ENCODE results near the gene RBPJ. TPM values are rescaled to one million over a fixed set of nuclear protein-coding genes. Genes with fewer than 3 reads are reported as not detected.
"Not testable (repeated sequence)": the region's sequence is repeated elsewhere in the genome, so short reads cannot be mapped to it uniquely, and the experiment has no call there.

Gene RBPJ
- total RNA-seq, 1 donor from 2014 or later, result 111 TPM

DNA sequence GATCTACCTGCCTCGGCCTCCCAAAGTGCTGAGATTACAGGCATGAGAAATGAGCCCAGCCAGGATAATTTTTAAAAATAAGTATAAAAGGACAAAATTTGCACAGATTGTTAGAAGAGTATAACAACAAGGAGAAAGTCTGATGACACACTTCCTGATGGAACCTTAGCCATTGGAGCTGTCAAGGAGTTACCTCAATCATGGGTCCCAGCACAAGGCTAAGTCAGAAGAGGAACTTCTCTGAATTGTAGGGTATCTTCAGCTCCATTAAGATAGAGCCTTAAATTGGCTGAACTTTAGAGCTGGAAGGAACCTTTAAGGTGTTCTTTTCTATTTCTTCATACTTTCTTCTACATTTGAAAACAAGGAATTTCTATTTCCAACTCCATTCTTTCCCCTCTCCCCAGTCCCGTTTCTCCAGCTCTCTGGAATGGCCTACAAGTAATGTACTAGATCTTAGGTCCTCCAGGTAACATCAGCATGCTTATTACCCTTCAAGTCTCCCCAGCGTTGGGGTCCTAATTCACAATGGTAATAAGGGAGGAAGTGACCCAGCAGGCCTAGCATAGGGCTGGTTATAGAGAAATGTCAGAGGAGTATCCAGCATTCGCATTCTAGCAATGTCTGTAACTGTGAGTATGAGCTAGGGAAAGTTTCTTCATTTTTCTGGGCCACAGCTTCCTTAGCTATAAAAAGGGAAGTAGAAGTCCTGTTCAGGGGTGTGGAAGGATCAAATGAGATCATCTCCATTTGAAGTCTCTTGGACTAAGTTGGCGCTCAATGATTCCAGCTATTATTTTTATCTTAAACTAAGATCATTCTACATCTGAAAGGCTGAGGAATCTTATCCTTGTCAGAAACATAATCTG is 18.5 kb upstream of the RBPJ start:
- DNase-seq, result no peak

DNA sequence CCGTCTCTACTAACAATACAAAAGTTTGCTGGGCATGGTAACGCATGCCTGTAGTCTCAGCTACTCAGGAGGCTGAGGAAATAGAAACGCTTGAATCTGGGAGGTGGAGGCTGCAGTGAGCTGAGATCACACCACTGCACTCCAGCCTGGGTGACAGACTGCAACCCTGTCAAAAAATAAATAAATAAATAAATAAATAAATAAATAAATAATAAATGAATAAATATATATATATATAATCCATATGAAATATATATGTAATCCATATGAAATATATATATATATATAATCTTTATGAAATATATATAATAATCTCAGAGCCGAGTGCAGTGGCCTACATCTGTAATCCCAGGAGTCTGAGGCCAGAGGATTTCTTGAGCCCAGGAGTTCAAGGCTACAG is 17.8 kb upstream of the RBPJ start:
- DNase-seq, result no peak

DNA sequence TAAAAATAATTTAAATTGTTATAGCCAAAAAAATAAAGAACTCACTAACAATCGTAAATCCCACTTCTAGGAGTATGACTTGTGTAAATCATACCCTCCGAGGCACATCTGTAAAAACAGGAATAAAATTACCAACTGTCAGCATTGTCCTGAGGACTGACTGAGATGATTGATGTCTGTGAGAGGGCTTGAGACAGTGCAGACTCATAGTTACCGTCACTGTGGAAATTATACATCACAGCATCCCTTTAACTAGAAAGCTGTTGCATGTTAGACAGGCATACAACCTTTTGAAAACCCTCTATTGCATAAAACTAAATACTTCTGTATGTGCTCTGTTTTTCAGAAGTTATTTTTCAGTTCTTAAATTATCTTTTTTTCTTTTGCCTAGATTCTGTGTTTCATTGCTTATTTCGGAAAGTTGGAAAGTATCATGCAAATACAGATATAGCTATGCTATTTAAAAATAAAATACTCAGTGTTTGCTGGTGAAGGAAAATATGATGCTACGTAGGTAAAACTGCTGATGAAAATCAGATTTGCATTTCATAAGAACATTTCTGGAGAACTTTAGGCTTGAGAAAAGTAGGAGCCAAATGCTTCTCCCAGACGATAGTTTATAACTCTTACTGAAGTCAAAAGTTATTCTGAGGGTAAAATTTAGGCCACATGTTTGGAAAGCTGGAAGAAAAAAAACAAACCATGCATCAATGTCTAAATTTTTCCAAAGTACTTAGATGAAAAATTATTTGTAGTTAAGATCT is 13.6 kb upstream of the RBPJ start:
- no peak for DNase-seq

DNA sequence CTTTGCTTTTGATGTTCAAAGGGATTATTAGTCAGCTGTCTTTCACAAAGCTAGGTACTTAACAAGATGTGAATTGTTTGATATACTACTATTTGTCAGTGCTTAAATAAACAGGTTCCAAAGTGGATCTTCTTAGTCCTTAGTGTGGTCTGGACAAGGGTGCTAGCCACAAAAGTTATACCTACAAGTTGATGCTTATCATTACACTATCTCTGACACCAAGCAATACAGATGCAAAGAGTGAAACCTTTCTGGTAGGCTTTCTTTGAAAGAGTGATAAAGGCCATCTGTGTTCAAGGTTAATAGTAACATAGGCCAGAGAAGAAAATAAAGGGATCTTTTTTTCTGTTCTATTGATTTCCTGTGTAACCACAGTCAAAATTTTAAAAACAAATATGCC is 12.2 kb upstream of the RBPJ start:
- DNase-seq, result no peak

DNA sequence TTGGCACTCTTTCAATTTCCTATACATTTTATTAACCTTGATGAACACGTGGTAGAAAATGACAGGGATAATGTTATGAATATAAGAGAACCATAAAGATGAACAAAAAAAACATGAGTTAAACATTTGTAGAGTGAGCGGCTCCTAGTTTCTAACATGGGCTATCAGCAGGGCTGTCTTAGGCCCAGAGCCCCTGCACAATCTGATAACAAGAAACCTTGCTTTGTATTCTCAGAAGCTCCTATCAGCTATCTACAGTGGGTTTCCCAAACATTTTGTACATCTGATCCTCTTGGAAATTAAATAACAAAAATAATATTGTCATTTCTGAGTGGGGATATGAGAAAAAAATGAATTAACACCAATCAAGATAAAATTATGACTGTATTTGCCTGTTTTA is 10.6 kb upstream of the RBPJ start:
- no peak for DNase-seq

DNA sequence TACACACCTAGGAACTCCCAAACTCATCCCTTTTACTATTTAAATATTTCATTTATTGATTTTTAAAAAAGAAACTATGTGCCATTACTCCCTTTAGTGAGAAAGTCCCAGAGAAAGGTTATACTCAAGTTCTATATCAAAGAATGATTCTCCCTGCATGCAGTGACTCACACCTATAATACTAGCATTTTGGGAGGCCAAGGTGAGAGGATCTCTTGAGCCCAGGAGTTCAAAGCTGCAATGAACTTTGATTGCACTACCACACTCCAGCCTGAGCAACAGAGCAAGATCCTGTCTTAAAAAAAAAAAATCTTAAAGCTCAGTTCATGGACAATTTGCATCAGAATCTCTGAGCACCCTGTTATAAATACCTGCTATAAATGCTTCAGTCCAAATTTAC is 9.2 kb upstream of the RBPJ start:
- DNase-seq, result no peak

DNA sequence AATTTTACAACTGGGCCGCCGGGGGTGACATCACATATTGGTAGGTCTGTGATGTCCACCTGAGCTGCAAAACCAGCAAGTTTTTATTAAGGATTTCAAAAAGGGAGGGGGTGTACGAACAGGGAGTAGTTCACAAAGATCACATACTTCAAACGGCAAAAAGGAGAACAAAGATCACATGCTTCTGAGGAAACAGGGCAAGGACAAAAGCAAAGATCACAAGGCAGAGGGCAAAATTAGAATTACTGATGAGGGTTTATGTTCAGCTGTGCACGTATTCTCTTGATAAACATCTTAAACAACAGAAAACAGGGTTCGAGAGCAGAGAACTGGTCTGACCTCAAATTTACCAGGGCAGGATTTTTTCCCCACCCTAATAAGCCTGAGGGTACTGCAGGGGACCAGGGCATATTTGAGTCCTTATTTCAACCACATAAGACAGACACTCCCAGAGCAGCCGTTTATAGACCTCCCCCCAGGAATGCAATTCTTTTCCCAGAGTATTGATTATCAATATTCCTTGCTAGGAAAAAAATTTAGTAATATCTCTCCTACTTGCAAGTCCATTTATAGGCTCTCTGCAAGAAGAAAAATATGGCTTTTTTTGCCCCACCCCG is 5.4 kb upstream of the RBPJ start:
- not testable (repeated sequence) for DNase-seq

DNA sequence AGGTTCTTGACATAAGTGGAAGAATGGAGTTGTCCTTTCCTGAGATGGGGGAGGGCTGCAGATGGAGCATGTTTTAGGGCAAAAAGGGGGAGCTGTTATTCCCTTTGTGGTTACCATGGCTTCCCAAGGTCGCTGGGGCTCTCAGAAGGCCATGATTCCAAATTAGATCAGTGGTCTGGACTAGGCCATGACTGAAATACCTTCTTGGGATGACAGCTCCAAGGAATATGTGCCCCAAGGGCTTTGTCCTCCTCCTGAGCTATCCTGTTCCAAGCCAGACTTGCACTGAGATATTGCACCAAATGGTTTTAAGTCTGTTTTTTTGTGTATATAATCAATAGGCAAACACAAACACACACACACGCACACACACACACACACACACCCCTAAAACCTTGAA is 3.0 kb upstream of the RBPJ start:
- no peak for DNase-seq

DNA sequence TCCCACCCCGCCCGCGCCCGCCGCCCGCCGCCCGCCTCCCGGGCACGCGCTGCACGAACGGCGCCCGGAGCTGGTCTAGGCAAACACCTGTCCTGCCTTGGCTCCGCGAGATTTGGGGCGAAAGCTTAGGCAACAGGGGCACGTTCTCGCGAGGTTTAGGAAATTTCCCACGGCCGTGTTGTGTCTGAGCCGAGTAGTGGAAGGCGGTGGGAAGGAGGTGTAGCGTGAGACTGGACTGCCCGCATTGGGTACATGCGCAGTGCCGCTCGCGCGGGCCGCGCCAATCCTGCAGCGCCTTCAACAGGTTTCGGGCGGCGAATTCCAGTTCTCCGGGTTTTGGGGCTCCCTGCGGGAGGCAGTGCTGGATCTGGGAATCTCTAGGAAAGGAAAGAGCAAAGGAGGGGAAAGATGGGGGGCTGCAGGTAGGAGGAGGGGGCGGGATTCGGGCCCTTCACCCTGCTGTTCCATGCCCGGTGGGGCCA is 1.3 kb upstream of the RBPJ start:
- DNase-seq, result peak; percentile 100

DNA sequence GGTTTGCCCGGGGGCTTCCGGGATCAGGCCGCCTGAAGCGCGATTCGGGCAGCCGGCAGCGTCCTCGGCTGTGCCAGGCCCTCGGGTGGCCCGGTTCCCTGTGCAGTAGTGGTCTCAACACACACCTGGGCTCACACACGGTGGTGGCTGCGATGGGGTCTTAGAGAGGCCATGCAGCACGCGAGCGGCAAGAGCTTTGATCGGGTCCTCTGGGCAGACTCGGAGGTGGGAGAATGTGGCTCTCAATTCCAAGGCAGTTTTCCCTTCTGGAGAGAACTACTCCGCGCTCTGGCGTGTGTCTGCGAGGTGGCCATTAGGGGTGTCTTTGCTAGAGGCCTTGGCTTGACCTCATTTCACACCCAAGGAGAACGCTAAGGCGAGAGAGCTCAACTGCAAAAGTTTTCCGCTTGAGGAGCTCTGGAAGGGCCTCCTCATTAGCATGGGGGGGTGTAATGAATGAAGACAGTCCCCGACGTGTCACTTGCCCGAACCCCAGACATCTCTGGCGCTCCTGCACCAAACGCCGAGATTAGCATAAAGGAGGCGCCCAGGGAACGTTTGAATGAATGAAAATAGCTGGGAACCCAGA is 771 bp upstream of the RBPJ start:
- no peak for DNase-seq

DNA sequence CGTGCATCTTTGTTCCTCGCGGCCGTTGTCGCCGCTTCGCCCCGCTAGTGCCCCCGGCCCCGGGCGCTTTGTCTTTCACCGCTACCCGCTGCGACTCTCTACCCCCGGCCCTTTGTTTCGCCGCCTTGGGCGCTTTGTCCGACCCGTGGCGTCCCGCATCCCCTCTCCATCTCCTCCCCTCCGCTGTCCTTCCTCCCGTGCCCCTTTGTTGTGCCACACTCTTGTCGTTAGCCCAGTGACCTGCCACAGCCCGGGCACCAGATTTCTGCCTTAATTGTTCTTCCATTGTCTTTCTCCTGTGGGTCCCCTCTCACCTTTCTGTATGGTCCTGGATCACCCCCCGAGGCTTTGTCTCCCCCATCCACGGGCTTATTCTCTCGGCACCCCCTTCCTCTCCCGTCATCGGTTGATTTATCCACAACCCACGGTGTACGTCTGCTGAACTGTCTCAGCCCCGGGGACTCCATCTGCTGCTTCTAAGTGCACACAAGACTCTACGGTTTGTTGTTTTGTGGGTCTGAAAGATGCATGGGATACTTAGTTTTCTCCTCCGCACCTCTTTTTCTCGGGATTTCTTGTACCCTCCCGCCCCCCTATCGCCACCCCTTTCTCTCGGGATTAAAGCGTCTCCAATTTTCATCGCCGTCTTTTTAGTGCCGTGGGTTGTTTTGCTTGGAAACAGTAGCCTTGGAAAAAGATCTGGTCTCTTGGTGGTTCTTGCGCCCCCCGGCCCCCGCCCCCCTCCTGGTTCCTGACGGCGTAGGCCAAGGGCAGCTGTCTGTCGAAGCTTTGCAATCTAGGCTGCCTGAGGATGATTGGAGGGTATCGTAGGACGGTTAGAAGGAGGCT is 783 bp downstream of the RBPJ start:
- DNase-seq, result peak; percentile 82

DNA sequence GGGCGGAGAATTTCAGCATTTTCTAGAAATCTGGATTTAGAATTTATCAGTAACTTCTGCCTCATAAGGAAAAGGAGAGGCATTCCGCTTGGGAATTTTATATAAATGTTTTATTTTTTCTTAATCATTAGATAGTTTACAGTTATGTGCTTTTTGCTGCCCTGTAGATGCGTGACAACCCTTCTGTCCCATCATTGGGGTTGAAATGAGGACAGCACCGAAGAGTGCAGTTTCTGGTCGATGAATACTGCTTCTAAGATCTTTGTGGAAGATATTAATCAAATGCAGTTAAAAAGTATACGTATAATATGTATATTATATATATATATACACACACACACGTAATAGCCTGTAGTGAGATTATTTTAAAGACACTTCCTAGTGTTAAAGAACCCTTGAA is 1.5 kb downstream of the RBPJ start:
- no peak for DNase-seq

DNA sequence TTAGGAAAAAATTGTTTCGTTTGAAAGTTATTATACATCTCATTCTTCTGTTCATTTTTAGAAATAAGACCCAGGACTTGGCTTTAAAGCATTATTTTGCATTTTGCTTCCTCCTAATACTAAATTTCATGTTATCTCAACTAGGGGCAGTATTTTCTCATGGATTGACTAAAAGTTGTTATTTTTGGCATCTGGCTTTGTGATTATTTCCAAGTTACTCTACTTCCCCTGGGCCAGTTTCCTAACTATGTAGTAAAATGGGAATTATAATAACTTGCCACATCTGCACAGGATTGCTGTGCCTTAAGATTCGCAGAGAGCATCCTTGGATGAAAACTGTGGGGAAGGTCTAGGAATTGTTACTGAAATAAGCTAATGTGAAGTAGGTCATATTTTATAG is 3.0 kb downstream of the RBPJ start:
- peak; percentile 40 for DNase-seq

DNA sequence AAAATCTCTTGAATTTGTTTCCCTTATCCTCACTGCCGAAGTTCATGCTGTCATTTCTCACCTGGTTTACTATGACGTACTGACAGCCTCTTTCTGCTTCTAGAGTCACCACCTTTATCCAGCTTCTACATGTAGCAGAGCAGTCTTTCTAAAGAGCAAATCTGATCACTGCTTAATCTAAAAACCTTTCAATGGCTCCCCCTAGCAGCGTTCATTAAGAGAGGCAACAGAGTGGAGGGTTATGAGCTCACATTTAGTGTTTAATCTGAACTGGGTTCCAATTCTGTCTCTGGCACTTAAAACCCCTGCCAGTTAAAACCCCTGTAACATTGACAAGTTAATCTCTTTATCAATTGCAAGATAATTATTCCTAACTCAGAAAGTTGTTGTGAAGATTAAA is 4.4 kb downstream of the RBPJ start:
- DNase-seq, result peak; percentile 57

DNA sequence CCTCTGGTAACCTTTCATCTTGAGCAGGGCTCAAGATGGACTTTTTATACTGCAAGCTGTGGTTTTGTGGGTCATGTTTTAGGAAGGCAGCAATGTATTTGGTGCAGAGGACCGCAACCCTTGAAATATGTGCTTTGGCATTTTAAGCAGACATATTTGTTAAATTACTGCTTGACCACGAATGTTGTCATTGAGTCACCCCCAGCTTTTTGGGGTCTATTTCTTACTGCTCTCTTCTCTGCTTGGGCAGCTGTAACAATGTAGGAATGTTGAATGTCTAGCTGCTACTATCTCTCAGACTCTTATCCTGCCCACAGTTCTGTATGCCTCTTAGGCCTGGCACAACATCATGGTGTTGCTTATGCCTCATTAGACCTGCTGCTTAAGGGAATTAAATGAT is 6.0 kb downstream of the RBPJ start:
- DNase-seq, result no peak

DNA sequence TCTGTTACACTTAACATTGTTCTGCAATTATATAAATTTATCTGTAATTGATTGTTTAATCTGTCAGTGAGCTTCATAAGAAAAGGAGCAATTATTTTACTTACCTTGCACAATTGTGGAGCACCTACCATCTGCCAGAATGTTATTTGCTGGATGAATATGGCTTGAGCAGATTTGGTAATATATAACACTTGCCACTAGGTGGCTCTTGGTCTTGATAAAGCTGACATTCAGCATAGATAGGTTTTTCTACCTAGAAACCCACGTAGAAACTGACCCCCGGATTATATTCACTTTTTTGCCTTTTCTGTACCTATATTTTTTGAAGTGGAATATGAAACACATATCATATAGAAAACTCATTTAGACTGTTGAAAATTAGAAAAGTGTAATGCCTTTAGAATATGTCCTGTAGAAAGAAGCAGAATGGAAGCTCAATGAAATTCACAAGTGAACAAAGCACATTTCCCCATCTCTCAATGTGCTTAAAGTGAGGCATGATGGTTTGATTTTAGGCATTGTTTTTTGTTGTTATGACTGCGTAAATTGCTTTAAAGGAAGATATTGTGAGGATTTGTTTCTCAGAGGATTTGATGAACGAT is 9.5 kb downstream of the RBPJ start:
- peak; percentile 77 for DNase-seq

DNA sequence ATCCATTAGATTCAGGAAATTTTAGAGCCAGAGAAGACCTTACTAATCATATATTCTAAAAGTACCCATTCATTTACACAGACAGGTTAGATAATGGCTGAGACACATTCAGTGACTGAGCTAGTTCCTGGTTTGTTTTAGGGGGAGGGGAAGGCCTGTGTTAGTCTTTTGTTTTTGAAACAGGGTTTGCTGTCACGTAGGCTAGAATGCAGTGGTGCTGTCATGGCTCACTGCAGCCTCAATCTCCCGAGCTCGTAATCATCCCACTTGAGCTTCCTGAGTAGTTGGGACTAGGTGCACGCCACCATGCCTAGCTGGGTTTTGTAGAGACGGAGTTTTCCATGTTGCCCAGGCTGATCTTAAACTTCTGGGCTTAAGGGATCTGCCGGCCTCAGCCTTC is 10.1 kb downstream of the RBPJ start:
- no peak for DNase-seq

DNA sequence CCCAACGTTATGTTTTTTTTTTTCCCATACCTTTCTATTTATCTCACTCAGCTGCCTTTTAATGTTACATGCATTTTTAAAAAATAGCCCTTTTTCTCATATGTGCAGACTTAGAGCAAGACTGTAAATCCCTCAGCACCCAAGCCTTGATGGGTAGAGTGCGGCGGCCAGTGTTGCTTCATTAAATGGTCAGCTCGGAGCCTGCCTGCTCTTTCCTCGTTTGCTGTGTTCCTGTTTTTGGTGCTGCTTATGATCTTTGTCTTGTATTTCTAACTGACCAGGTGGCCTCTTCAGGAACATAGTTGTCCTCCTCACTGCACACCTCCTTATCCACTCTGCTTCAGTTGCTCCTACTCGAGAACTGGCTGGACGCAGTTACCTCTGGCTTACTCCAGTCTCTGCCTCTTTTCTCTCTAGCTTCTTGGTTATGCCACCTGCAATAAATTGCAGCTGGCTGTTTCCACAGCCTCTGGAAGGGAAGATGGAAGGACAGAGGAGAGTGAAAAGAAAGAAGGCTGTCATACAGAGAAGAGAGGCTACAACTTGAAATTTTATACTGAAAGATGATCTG is 10.7 kb downstream of the RBPJ start:
- DNase-seq, result no peak

DNA sequence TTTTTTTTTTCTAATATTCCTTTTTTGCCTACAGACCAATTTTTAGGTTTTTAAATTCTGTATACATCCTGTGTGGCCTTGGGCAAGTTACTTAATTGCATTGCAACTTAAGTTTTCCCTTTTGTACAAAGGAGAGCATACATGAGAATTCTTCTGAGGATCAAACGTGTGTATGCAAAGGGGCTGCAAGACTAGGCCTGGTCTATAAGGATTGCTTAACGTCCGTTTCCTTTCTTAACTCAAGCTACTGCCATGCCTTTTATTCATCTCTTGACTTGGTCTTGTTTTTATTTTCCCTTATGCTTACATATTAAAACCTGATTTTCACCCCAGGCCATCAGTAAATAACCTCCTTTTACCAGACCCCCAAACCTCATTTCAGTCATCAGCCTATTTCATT is 13.6 kb downstream of the RBPJ start:
- DNase-seq, result no peak

DNA sequence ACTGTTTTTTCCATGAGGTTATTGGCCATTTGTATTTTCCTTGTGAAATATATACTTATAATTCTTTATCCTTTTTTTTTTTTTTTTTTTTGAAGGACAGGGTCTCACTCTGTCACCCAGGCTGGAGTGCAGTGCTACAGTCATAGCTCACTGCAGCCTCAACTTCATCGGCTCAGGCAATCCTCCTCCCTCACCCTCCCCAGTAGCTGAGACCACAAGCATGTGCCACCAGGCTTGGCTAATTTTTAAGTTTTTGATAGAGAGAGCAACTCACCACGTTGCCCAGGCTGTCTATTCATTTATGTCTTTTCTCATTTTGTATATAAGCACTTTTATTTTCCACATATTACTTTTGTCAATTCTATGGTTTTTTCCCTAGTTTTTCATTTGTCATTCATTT is 16.8 kb downstream of the RBPJ start:
- DNase-seq, result no peak

Data from tongue (tissue), 2 donors.